Measurements from ENCODE around the gene HIGD1A.

HIGD1A gene

DNA sequence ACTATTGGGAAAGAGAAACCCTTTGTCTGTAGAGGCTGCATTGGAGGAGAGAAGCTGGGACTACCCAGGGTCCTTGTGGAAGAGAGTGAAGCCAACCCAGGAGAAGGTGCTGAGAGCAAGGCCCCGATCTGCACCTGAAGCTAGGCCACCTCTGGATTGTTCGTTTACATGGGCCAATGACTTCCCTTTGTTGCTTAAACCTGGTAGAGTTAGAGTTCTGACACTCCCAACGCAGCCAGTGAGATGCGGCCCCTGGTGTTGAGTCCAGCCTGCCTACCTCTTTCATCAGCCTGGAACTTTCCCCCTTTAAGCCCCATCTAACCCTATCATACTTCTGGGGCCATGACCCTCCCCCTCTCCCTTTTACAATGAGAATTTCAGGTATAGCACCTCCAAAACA, 62.0 kb downstream of the HIGD1A start:
- H3K4me3 ChIP-seq (ENCODE audit: control insufficient read depth, low read depth, low read length), result no peak overlapping the region
- TF ChIP-seq, protein P1, sequence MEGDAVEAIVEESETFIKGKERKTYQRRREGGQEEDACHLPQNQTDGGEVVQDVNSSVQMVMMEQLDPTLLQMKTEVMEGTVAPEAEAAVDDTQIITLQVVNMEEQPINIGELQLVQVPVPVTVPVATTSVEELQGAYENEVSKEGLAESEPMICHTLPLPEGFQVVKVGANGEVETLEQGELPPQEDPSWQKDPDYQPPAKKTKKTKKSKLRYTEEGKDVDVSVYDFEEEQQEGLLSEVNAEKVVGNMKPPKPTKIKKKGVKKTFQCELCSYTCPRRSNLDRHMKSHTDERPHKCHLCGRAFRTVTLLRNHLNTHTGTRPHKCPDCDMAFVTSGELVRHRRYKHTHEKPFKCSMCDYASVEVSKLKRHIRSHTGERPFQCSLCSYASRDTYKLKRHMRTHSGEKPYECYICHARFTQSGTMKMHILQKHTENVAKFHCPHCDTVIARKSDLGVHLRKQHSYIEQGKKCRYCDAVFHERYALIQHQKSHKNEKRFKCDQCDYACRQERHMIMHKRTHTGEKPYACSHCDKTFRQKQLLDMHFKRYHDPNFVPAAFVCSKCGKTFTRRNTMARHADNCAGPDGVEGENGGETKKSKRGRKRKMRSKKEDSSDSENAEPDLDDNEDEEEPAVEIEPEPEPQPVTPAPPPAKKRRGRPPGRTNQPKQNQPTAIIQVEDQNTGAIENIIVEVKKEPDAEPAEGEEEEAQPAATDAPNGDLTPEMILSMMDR (IDR thresholded peaks at IDR 0.05; ENCODE audit: control insufficient read depth, insufficient read depth, low read depth, low read length, missing control alignments), result no peak
- no peak for DNase-seq (ENCODE audit: low read depth)

DNA sequence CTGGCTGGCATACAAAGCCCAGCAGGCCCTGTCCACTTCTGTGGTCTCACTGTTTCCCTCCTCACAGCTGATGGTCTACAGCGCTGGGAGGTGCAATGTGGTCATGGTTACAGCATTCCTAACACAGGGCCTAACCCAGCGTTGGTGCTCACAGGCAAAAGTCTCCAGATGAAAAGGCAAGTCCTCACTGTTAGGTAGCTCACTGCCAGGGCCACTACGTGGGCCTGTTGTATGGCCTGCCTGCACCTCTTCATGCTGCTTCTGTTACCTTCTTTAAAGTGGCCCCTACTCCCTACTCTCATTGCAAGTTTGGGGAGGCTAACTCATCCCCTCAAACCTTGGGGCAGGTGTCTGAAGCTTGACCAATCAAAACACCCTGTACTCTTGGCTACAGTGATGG, 62.5 kb downstream of the HIGD1A start:
- H3K4me3 ChIP-seq (ENCODE audit: control insufficient read depth, low read depth, low read length), result no peak overlapping the region
- TF ChIP-seq, protein P1 (IDR thresholded peaks at IDR 0.05; ENCODE audit: control insufficient read depth, insufficient read depth, low read depth, low read length, missing control alignments), result no peak
- DNase-seq (ENCODE audit: low read depth), result no peak

DNA sequence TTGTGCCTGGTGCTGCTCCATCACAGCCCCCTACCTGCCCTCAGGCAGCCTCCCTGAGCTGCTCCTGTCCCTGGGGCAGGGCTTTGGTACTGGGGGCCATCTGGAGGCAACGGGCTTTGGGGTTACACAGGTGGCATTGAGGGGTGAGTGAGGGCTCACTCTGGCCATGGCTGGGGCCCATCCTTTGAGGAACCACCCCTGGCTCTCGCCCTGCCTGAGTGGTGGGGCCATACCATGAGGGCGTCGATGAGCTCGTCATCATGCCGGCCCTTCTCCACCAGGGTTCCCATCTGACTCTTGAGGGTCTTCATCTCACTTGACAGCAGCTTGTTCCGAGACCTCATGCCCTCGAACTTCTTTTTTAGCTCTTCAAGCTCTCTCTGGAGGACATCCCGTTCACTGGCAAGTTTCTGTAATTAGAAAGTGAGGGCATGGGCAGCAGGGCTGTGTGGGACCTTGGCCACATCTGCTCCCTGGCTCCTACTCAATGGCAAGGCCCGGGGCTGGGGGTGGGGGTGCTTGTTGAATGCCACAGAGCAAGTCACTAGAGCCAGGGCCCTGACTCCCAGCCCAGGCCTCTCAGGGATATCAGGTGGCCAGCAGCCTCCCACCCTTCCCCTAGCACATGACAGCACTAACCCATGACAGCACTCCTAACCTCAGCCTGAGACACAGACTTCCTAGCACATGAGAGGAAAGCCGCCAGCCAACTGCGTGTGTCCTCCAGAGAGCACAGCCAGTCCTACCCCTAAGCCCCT, 64.7 kb downstream of the HIGD1A start:
- TF ChIP-seq, protein P1 (IDR thresholded peaks at IDR 0.05; ENCODE audit: control insufficient read depth, insufficient read depth, low read depth, low read length, missing control alignments), result no peak
- no peak for DNase-seq (ENCODE audit: low read depth)

DNA sequence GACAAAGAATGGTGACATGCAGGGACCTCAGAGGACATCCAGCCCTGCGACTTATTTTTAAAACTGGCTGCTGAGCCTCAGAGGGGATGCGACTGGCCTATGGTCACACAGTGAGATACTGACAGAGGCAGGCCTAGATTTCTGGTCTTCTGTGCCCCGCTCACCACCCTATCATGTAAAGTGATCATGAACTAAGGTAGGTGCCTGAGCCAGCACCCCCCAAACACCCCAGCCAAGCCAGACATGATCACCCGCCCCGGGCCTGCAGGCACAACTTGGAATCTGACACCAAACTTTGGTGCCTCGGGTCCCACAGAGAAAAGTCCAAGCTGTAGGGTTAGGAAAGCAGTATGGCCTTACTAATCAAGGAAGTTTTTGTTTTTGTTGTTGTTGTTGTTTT, 67.8 kb downstream of the HIGD1A start:
- no peak for DNase-seq (ENCODE audit: low read depth)
- no peak overlapping the region for H3K4me3 ChIP-seq (ENCODE audit: control insufficient read depth, low read depth, low read length)
- TF ChIP-seq, protein P1 (IDR thresholded peaks at IDR 0.05; ENCODE audit: control insufficient read depth, insufficient read depth, low read depth, low read length, missing control alignments), result no peak

More for the DNA sequence above, 64.7 kb downstream of the HIGD1A start:
- no peak overlapping the region for H3K4me3 ChIP-seq (ENCODE audit: control insufficient read depth, low read depth, low read length)

DNA sequence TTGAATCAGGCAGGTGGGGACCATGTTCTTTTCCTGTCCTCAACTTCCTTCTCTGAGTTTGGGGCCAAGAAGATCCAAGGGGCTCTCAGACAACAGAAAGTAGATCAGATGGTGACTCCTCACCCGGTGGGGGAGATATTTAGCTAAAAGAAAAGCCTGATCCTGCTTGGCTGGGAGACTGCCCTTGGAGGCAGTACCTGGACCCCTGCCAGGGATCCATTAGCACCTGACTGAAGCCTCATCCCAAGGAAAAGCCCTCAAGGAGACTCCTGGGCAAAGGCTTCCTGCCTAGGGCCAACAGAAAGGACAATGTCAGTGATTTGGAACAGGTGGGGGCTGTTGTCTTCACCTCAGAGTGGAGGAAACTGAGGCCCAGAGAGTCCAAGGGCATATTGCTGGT, 68.2 kb downstream of the HIGD1A start:
- H3K4me3 ChIP-seq (ENCODE audit: control insufficient read depth, low read depth, low read length), result no peak overlapping the region
- TF ChIP-seq, protein P1 (IDR thresholded peaks at IDR 0.05; ENCODE audit: control insufficient read depth, insufficient read depth, low read depth, low read length, missing control alignments), result no peak
- no peak for DNase-seq (ENCODE audit: low read depth)

DNA sequence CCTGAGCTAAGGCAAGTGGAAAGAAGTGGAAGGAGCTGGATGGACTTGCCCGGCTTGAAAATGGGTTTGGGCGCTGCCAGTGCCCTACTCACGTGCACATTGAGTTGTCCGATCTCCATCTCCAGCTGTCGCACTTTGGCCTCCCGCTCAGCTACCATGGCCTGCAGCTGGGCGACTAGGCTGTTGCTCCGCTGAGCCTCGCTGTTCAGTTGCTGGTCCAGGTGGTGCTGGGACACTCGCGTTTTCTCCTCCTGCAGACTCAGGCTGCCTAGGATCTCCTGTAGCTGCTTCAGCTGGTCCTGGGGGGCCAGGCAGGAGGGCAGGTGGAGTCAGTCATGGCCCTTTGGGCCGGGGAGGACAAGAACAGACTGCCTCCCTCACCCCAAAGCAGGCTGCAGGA, 68.7 kb downstream of the HIGD1A start:
- TF ChIP-seq, protein P1 (IDR thresholded peaks at IDR 0.05; ENCODE audit: control insufficient read depth, insufficient read depth, low read depth, low read length, missing control alignments), result no peak
- H3K4me3 ChIP-seq (ENCODE audit: control insufficient read depth, low read depth, low read length), result no peak overlapping the region

More for the DNA sequence above, 68.7 kb downstream of the HIGD1A start:
- no peak for DNase-seq (ENCODE audit: low read depth)
